Measurements from ENCODE around the gene CCDC141.

DNA sequence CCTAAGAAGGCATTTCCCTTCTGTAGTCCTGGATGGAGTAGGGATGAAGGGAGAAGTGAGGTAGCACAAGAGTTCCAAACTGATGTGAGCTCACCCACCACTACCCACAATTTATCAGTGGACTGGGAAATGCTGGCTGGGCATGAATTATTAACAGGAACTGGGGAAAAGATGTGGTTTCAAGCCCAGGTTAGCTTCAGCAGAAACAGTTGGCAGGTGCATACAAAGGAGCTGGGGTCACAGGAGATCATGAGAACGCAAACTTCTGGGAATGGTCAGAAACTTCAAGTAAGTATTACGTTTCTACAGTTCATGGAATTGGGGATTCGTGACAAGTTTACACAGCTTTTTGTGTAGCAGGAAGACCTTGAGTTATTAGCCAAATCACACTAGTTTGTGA, 5.4 kb downstream of the CCDC141 start:
- no peak for TF ChIP-seq ZFP36 (IDR thresholded peaks at IDR 0.05; ENCODE audit: borderline replicate concordance, partially characterized antibody)
- TF ChIP-seq CTCF (IDR thresholded peaks at IDR 0.05) = no peak
- no peak for TF ChIP-seq EP300 (IDR thresholded peaks at IDR 0.05)
- TF ChIP-seq POLR2A (IDR thresholded peaks at IDR 0.05; ENCODE audit: low read length) = no peak

Measured in A549 (cell line).